ENCODE results near the gene TLCD2.
"Not testable (repeated sequence)": the region's sequence is repeated elsewhere in the genome, so short reads cannot be mapped to it uniquely, and the experiment has no call there.

Gene TLCD2

GRCh38 chr17:1730326-1731193 is 20.4 kb upstream of the TLCD2 start:
- H3K4me1 Mint-ChIP-seq (ENCODE audit: low read depth in 2 of 2) = peaks cover 17 to 19% of the 10 kb centered on the region in 2 donors

GRCh38 chr17:1729966-1730325 is 19.8 kb upstream of the TLCD2 start:
- Mint-ChIP-seq H3K4me3 (peak overlapping the region in 1 of 2 donors; percentile 31), H3K27ac (peak overlapping the region; percentile 11 to 72), H3K27me3 (no peaks in the 10 kb centered on the region), H3K36me3 (ENCODE audit: insufficient read depth) (peaks cover 36% of the 10 kb centered on the region), H3K9me3 (no peaks in the 10 kb centered on the region), H3K4me1 (ENCODE audit: low read depth in 2 of 2) (peaks cover 20 to 22% of the 10 kb centered on the region in 2 donors)
- no peak for ATAC-seq (replicated peaks)
- DNase-seq = no peak

More at GRCh38 chr17:1730326-1731193, 20.4 kb upstream of the TLCD2 start:
- no peak for ATAC-seq (replicated peaks)
- Mint-ChIP-seq H3K9me3 (no peaks in the 10 kb centered on the region), H3K36me3 (ENCODE audit: insufficient read depth) (peaks cover 36% of the 10 kb centered on the region), H3K27ac (no peak overlapping the region), H3K4me3 (no peak overlapping the region), H3K27me3 (no peaks in the 10 kb centered on the region)
- DNase-seq = no peak

GRCh38 chr17:1727876-1728630 is 17.9 kb upstream of the TLCD2 start:
- DNase-seq = no peak
- peak overlapping the region in 1 of 2 donors; percentile 44 for H3K4me3 Mint-ChIP-seq
- ATAC-seq (replicated peaks) = no peak
- no peaks in the 10 kb centered on the region for H3K9me3 Mint-ChIP-seq
- peaks cover 24% of the 10 kb centered on the region in 2 donors for H3K4me1 Mint-ChIP-seq (ENCODE audit: low read depth in 2 of 2)
- H3K27ac Mint-ChIP-seq = peak overlapping the region; percentile 29 to 60
- H3K27me3 Mint-ChIP-seq = no peaks in the 10 kb centered on the region
- peaks cover 31% of the 10 kb centered on the region for H3K36me3 Mint-ChIP-seq (ENCODE audit: insufficient read depth)

- H3K27ac Mint-ChIP-seq = peak overlapping the region in 1 of 2 donors; percentile 29
- peaks cover 30 to 32% of the 10 kb centered on the region in 2 donors for H3K4me1 Mint-ChIP-seq (ENCODE audit: low read depth in 2 of 2)
- no peaks in the 10 kb centered on the region for H3K9me3 Mint-ChIP-seq
- H3K36me3 Mint-ChIP-seq (ENCODE audit: insufficient read depth) = peaks cover 37% of the 10 kb centered on the region
- H3K4me3 Mint-ChIP-seq = peak overlapping the region in 1 of 2 donors; percentile 42
- ATAC-seq (replicated peaks) (no peak), DNase-seq (no peak)
- no peaks in the 10 kb centered on the region for H3K27me3 Mint-ChIP-seq
Measured at GRCh38 chr17:1727258-1727789, 17.1 kb upstream of the TLCD2 start.

GRCh38 chr17:1726626-1727257 is 16.6 kb upstream of the TLCD2 start:
- no peak for ATAC-seq (replicated peaks)
- no peak for DNase-seq
- Mint-ChIP-seq H3K4me3 (peak overlapping the region; percentile 22 to 42), H3K27me3 (no peaks in the 10 kb centered on the region), H3K9me3 (no peaks in the 10 kb centered on the region), H3K36me3 (ENCODE audit: insufficient read depth) (peaks cover 37% of the 10 kb centered on the region), H3K4me1 (ENCODE audit: low read depth in 2 of 2) (peaks cover 30 to 33% of the 10 kb centered on the region in 2 donors), H3K27ac (no peak overlapping the region)

- peak overlapping the region in 1 of 2 donors; percentile 3 for H3K27ac Mint-ChIP-seq
- H3K4me3 Mint-ChIP-seq = peak overlapping the region; percentile 77 to 82
- ATAC-seq (replicated peaks) (no peak), DNase-seq (no peak)
- peaks cover 31% of the 10 kb centered on the region for H3K36me3 Mint-ChIP-seq (ENCODE audit: insufficient read depth)
- H3K27me3 Mint-ChIP-seq = no peaks in the 10 kb centered on the region
- H3K9me3 Mint-ChIP-seq = no peaks in the 10 kb centered on the region
- H3K4me1 Mint-ChIP-seq (ENCODE audit: low read depth in 2 of 2) = peaks cover 31 to 33% of the 10 kb centered on the region in 2 donors
Measured at GRCh38 chr17:1725642-1726511, 15.7 kb upstream of the TLCD2 start.

- ATAC-seq (replicated peaks) (peak; percentile 57), DNase-seq (no peak)
- H3K27me3 Mint-ChIP-seq = no peaks in the 10 kb centered on the region
- H3K9me3 Mint-ChIP-seq = no peaks in the 10 kb centered on the region
- peaks cover 33 to 35% of the 10 kb centered on the region in 2 donors for H3K4me1 Mint-ChIP-seq (ENCODE audit: low read depth in 2 of 2)
- peaks cover 25% of the 10 kb centered on the region for H3K36me3 Mint-ChIP-seq (ENCODE audit: insufficient read depth)
- H3K27ac Mint-ChIP-seq = peak overlapping the region in 1 of 2 donors; percentile 3
- H3K4me3 Mint-ChIP-seq = peak overlapping the region; percentile 77 to 82
Measured at GRCh38 chr17:1724869-1725641, 14.9 kb upstream of the TLCD2 start.

- Mint-ChIP-seq H3K4me1 (ENCODE audit: low read depth in 2 of 2) (peaks cover 28 to 30% of the 10 kb centered on the region in 2 donors), H3K27me3 (no peaks in the 10 kb centered on the region), H3K9me3 (no peaks in the 10 kb centered on the region), H3K4me3 (peak within 1 kb of the TSS; percentile 77 to 82), H3K27ac (peak within 1 kb of the TSS; percentile 60 to 95), H3K36me3 (ENCODE audit: insufficient read depth) (peaks cover 19% of the 10 kb centered on the region)
- peak; percentile 73 to 78 (median 76) for DNase-seq
- peak; percentile 77 for ATAC-seq (replicated peaks)
Measured at GRCh38 chr17:1724351-1724868, 14.2 kb upstream of the TLCD2 start, which contains the start of gene WDR81. Gene WDR81 (plus strand): TSS chr17:1724704. CDS start chr17:1724960, 256 bp downstream.

GRCh38 chr17:1722022-1722421 is 11.8 kb upstream of the TLCD2 start:
- Mint-ChIP-seq H3K27ac (peak overlapping the region; percentile 93 to 95), H3K4me3 (peak overlapping the region in 1 of 2 donors; percentile 76), H3K4me1 (ENCODE audit: low read depth in 2 of 2) (peaks cover 31 to 34% of the 10 kb centered on the region in 2 donors), H3K36me3 (ENCODE audit: insufficient read depth) (peaks cover 18% of the 10 kb centered on the region)
- DNase-seq; H3K27me3 Mint-ChIP-seq; H3K9me3 Mint-ChIP-seq; ATAC-seq (replicated peaks): not testable (repeated sequence)

- Mint-ChIP-seq H3K27ac (peak overlapping the region; percentile 52 to 80), H3K27me3 (no peaks in the 10 kb centered on the region), H3K36me3 (ENCODE audit: insufficient read depth) (peaks cover 28% of the 10 kb centered on the region), H3K4me1 (ENCODE audit: low read depth in 2 of 2) (peaks cover 35 to 43% of the 10 kb centered on the region in 2 donors), H3K4me3 (no peak overlapping the region), H3K9me3 (no peaks in the 10 kb centered on the region)
- DNase-seq (peak; percentile 61 to 68 (median 62)), ATAC-seq (replicated peaks) (no peak)
Measured at GRCh38 chr17:1720856-1721386, 10.7 kb upstream of the TLCD2 start.

- Mint-ChIP-seq H3K4me1 (ENCODE audit: low read depth in 2 of 2) (peaks cover 38 to 46% of the 10 kb centered on the region in 2 donors), H3K27me3 (no peaks in the 10 kb centered on the region), H3K27ac (peak overlapping the region; percentile 95 to 96), H3K4me3 (peak overlapping the region; percentile 96 to 97), H3K9me3 (no peaks in the 10 kb centered on the region), H3K36me3 (ENCODE audit: insufficient read depth) (peaks cover 31% of the 10 kb centered on the region)
- ATAC-seq (replicated peaks) = no peak
- no peak for DNase-seq
Measured at GRCh38 chr17:1718362-1719165, 8.4 kb upstream of the TLCD2 start.

All from effector memory CD8-positive, alpha-beta T cell (primary cell).